SK-N-SH treated with all-trans-retinoic acid at 6 μM for 48 hours (cell line): Measurements from ENCODE around the gene RAI2.

Experiments used
- ATAC-seq: fragments of 200-7000 bp; cut with Tn5 transposase; 3 replicates; pipeline ENCODE4 v1.9.1; 2020; ENCODE audit warnings: mild to moderate bottlenecking, moderate library complexity
- ARNTL ChIP-seq: fragments of 450-650 bp; formaldehyde crosslinking; IDR thresholded peaks from 2 replicates; pipeline ENCODE4 v1.5.0; 2020; ENCODE audit warnings: low read depth, mild to moderate bottlenecking, moderate library complexity, borderline replicate concordance
- BACH2 ChIP-seq: fragments of 250-450 bp; sonication (Bioruptor Pico); IDR thresholded peaks from 2 replicates; pipeline ENCODE4 v1.9.0; 2021; ENCODE audit warnings: mild to moderate bottlenecking, borderline replicate concordance
- CSDC2 ChIP-seq: fragments of 250-450 bp; sonication (Bioruptor Pico); IDR thresholded peaks from 2 replicates; pipeline ENCODE4 v1.5.0; 2020; ENCODE audit warnings: mild to moderate bottlenecking, moderate library complexity
- ESRRG ChIP-seq: fragments of 250-450 bp; sonication (Bioruptor Pico); IDR thresholded peaks from 2 replicates; pipeline ENCODE4 v1.6.1; 2021; ENCODE audit warnings: mild to moderate bottlenecking
- GLIS3 ChIP-seq: fragments of 250-450 bp; sonication (Bioruptor Pico); IDR thresholded peaks from 2 replicates; pipeline ENCODE4 v1.5.0; 2020; ENCODE audit warnings: mild to moderate bottlenecking, moderate library complexity
- ISL1 ChIP-seq: fragments of 250-450 bp; sonication (Bioruptor Pico); IDR thresholded peaks from 2 replicates; pipeline ENCODE4 v2.1.2; 2022; ENCODE audit warnings: mild to moderate bottlenecking, moderate library complexity
- PPARA ChIP-seq: fragments of 250-450 bp; sonication (Bioruptor Pico); IDR thresholded peaks from 2 replicates; pipeline ENCODE4 v1.5.0; 2020; ENCODE audit warnings: mild to moderate bottlenecking, borderline replicate concordance
- RARB ChIP-seq: fragments of 250-450 bp; sonication (Bioruptor Pico); IDR thresholded peaks from 2 replicates; pipeline ENCODE4 v1.8.0; 2021; ENCODE audit warnings: mild to moderate bottlenecking, moderate library complexity
- SNAI2 ChIP-seq: fragments of 250-450 bp; sonication (Bioruptor Pico); IDR thresholded peaks from 2 replicates; pipeline ENCODE4 v1.5.0; 2020; ENCODE audit warnings: mild to moderate bottlenecking, moderate library complexity
- TCF4 ChIP-seq: fragments of 250-450 bp; sonication (Bioruptor Pico); IDR thresholded peaks from 2 replicates; pipeline ENCODE4 v1.8.0; 2021; ENCODE audit warnings: mild to moderate bottlenecking, moderate library complexity, borderline replicate concordance
- TOX ChIP-seq: fragments of 250-450 bp; sonication (Bioruptor Pico); IDR thresholded peaks from 2 replicates; pipeline ENCODE4 v1.8.0; 2021; ENCODE audit warnings: mild to moderate bottlenecking, moderate library complexity, borderline replicate concordance
- ZC3H10 ChIP-seq: fragments of 250-450 bp; sonication (Bioruptor Pico); IDR thresholded peaks from 2 replicates; pipeline ENCODE4 v1.5.1; 2021; ENCODE audit warnings: mild to moderate bottlenecking, moderate library complexity
- ZFP3 ChIP-seq: fragments of 250-450 bp; sonication (Bioruptor Pico); IDR thresholded peaks from 2 replicates; pipeline ENCODE4 v1.5.0; 2020; ENCODE audit warnings: mild to moderate bottlenecking, moderate library complexity
- ZFP30 ChIP-seq: fragments of 450-650 bp; formaldehyde crosslinking; IDR thresholded peaks from 2 replicates; pipeline ENCODE4 v1.5.0; 2022; ENCODE audit warnings: mild to moderate bottlenecking, moderate library complexity
- ZNF565 ChIP-seq: fragments of 450-650 bp; formaldehyde crosslinking; conservative IDR thresholded peaks from 2 replicates; pipeline ENCODE4 v1.5.0; 2020; ENCODE audit warnings: low read depth, mild to moderate bottlenecking, moderate library complexity
- ZNF70 ChIP-seq: fragments of 450-650 bp; formaldehyde crosslinking; IDR thresholded peaks from 2 replicates; pipeline ENCODE4 v1.5.0; 2020; ENCODE audit warnings: mild to moderate bottlenecking, moderate library complexity
- ZNF8 ChIP-seq: fragments of 450-650 bp; formaldehyde crosslinking; IDR thresholded peaks from 2 replicates; pipeline ENCODE4 v1.5.0; 2020; ENCODE audit warnings: mild to moderate bottlenecking, moderate library complexity
- TF ChIP-seq, protein P1 (sequence below): fragments of 250-450 bp; sonication (Bioruptor Pico); IDR thresholded peaks from 2 replicates; pipeline ENCODE4 v1.8.0; 2021; ENCODE audit warnings: low read depth, mild to moderate bottlenecking, moderate library complexity, borderline replicate concordance
- TF ChIP-seq, protein P2 (sequence below): fragments of 250-450 bp; sonication (Bioruptor Pico); IDR thresholded peaks from 2 replicates; pipeline ENCODE4 v1.5.1; 2021; ENCODE audit warnings: mild to moderate bottlenecking, moderate library complexity
- TF ChIP-seq, protein P3 (sequence below): fragments of 250-450 bp; sonication (Bioruptor Pico); IDR thresholded peaks from 2 replicates; pipeline ENCODE4 v1.5.0; 2020; ENCODE audit warnings: mild to moderate bottlenecking, moderate library complexity
- TF ChIP-seq, protein P4 (sequence below): fragments of 250-450 bp; sonication (Bioruptor Pico); IDR thresholded peaks from 2 replicates; pipeline ENCODE4 v1.5.1; 2020; ENCODE audit warnings: low read depth, mild to moderate bottlenecking, moderate library complexity
- TF ChIP-seq, protein P5 (sequence below): fragments of 250-450 bp; sonication (Bioruptor Pico); IDR thresholded peaks from 2 replicates; pipeline ENCODE4 v1.8.0; 2020; ENCODE audit warnings: mild to moderate bottlenecking, moderate library complexity, borderline replicate concordance

Gene RAI2

DNA sequence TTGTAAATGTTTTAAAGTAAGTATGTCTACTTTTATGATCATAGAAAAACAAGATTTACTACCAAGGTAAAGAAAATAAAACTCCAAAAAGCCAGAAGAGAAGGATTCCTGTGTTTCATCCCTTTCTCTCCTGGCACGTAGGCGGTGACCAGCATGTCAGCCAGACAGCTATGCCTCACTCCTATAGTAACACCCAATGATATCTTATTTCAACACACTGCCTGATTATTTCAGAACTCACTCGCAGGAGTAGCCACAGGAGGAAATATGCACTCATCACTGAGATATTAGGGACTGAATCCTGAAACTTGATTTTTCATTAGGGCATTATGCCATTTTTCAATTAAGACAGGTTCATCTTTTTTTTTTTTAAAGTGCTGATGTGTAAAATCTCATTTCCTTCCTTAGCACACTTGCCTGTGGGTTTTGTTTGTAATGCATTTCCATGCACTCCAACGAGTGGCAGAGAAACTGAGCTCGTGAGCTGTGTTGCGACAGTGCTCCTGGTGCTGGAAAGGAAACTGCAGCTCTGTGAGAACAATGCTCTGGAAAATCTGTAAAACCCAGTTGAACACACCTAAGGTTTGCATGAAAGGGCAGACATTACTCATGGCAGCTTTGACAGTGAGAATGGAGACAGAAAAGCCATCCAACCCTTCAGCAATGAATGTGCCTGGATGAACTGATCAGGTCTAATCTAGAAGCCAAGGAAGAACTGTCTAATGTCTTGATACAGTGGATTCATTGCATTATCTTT is 18.2 kb downstream of the RAI2 start:
- no peak for ATAC-seq

DNA sequence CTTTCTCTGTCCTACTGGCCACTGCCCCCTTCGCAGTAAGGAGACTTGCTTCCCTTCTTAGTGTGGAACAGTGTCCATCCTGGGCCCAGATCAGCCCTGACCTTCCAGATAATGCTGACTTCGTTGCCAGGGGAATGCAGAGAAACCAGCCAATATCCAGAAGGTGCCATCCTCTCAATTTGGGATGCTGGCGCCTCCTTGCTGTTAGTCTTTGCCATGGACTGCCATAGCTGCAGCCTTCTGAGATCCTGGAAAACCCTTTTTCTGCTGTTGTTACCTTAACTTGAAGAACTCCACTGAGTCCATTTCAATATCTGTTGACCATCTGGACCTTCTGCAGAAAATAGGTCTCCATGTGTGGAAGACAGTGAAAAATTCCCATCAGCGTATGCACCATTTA is 21.8 kb downstream of the RAI2 start:
- ATAC-seq, result no peak
- TF ChIP-seq BACH2 (CRISPR knock-in tag) (no peak), ZNF8 (CRISPR knock-in tag) (no peak), CSDC2 (no peak), TCF4 (no peak), PPARA (CRISPR knock-in tag) (no peak), ZC3H10 (CRISPR knock-in tag) (no peak), TOX (no peak), ZNF70 (CRISPR knock-in tag) (no peak), ZFP30 (CRISPR knock-in tag) (no peak), ESRRG (CRISPR knock-in tag) (no peak), SNAI2 (no peak), ARNTL (CRISPR knock-in tag) (no peak), ZNF565 (no peak), ISL1 (CRISPR knock-in tag) (no peak), ZFP3 (CRISPR knock-in tag) (no peak), GLIS3 (CRISPR knock-in tag) (no peak)
- TF ChIP-seq, protein P1, sequence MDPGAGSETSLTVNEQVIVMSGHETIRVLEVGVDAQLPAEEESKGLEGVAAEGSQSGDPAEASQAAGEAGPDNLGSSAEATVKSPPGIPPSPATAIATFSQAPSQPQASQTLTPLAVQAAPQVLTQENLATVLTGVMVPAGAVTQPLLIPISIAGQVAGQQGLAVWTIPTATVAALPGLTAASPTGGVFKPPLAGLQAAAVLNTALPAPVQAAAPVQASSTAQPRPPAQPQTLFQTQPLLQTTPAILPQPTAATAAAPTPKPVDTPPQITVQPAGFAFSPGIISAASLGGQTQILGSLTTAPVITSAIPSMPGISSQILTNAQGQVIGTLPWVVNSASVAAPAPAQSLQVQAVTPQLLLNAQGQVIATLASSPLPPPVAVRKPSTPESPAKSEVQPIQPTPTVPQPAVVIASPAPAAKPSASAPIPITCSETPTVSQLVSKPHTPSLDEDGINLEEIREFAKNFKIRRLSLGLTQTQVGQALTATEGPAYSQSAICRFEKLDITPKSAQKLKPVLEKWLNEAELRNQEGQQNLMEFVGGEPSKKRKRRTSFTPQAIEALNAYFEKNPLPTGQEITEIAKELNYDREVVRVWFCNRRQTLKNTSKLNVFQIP (CRISPR knock-in tag), result no peak
- TF ChIP-seq, protein P2, sequence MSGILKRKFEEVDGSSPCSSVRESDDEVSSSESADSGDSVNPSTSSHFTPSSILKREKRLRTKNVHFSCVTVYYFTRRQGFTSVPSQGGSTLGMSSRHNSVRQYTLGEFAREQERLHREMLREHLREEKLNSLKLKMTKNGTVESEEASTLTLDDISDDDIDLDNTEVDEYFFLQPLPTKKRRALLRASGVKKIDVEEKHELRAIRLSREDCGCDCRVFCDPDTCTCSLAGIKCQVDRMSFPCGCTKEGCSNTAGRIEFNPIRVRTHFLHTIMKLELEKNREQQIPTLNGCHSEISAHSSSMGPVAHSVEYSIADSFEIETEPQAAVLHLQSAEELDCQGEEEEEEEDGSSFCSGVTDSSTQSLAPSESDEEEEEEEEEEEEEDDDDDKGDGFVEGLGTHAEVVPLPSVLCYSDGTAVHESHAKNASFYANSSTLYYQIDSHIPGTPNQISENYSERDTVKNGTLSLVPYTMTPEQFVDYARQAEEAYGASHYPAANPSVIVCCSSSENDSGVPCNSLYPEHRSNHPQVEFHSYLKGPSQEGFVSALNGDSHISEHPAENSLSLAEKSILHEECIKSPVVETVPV (CRISPR knock-in tag), result no peak
- TF ChIP-seq, protein P3, sequence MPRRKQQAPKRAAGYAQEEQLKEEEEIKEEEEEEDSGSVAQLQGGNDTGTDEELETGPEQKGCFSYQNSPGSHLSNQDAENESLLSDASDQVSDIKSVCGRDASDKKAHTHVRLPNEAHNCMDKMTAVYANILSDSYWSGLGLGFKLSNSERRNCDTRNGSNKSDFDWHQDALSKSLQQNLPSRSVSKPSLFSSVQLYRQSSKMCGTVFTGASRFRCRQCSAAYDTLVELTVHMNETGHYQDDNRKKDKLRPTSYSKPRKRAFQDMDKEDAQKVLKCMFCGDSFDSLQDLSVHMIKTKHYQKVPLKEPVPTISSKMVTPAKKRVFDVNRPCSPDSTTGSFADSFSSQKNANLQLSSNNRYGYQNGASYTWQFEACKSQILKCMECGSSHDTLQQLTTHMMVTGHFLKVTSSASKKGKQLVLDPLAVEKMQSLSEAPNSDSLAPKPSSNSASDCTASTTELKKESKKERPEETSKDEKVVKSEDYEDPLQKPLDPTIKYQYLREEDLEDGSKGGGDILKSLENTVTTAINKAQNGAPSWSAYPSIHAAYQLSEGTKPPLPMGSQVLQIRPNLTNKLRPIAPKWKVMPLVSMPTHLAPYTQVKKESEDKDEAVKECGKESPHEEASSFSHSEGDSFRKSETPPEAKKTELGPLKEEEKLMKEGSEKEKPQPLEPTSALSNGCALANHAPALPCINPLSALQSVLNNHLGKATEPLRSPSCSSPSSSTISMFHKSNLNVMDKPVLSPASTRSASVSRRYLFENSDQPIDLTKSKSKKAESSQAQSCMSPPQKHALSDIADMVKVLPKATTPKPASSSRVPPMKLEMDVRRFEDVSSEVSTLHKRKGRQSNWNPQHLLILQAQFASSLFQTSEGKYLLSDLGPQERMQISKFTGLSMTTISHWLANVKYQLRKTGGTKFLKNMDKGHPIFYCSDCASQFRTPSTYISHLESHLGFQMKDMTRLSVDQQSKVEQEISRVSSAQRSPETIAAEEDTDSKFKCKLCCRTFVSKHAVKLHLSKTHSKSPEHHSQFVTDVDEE (CRISPR knock-in tag), result no peak
- TF ChIP-seq, protein P4, sequence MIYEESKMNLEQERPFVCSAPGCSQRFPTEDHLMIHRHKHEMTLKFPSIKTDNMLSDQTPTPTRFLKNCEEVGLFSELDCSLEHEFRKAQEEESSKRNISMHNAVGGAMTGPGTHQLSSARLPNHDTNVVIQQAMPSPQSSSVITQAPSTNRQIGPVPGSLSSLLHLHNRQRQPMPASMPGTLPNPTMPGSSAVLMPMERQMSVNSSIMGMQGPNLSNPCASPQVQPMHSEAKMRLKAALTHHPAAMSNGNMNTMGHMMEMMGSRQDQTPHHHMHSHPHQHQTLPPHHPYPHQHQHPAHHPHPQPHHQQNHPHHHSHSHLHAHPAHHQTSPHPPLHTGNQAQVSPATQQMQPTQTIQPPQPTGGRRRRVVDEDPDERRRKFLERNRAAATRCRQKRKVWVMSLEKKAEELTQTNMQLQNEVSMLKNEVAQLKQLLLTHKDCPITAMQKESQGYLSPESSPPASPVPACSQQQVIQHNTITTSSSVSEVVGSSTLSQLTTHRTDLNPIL, result no peak
- TF ChIP-seq, all 23 proteins: peak for 0

More for the DNA sequence above, 18.2 kb downstream of the RAI2 start:
- TF ChIP-seq BACH2 (CRISPR knock-in tag) (no peak), SNAI2 (no peak), CSDC2 (no peak), PPARA (CRISPR knock-in tag) (no peak), ZNF565 (no peak), ZFP3 (CRISPR knock-in tag) (no peak), RARB (CRISPR knock-in tag) (no peak), TCF4 (no peak), ESRRG (CRISPR knock-in tag) (no peak), ARNTL (CRISPR knock-in tag) (no peak), ZNF70 (CRISPR knock-in tag) (no peak)
- TF ChIP-seq, protein P4, result no peak
- TF ChIP-seq, protein P5, sequence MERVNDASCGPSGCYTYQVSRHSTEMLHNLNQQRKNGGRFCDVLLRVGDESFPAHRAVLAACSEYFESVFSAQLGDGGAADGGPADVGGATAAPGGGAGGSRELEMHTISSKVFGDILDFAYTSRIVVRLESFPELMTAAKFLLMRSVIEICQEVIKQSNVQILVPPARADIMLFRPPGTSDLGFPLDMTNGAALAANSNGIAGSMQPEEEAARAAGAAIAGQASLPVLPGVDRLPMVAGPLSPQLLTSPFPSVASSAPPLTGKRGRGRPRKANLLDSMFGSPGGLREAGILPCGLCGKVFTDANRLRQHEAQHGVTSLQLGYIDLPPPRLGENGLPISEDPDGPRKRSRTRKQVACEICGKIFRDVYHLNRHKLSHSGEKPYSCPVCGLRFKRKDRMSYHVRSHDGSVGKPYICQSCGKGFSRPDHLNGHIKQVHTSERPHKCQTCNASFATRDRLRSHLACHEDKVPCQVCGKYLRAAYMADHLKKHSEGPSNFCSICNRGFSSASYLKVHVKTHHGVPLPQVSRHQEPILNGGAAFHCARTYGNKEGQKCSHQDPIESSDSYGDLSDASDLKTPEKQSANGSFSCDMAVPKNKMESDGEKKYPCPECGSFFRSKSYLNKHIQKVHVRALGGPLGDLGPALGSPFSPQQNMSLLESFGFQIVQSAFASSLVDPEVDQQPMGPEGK (CRISPR knock-in tag), result no peak
